ENCODE measurements around the gene GLMN. TPM values are rescaled to one million over a fixed set of nuclear protein-coding genes. Genes with fewer than 3 reads are reported as not detected.
A peak's percentile ranks its signal among the peaks of the same experiment; 100 is the strongest.

GLMN gene, protein sequence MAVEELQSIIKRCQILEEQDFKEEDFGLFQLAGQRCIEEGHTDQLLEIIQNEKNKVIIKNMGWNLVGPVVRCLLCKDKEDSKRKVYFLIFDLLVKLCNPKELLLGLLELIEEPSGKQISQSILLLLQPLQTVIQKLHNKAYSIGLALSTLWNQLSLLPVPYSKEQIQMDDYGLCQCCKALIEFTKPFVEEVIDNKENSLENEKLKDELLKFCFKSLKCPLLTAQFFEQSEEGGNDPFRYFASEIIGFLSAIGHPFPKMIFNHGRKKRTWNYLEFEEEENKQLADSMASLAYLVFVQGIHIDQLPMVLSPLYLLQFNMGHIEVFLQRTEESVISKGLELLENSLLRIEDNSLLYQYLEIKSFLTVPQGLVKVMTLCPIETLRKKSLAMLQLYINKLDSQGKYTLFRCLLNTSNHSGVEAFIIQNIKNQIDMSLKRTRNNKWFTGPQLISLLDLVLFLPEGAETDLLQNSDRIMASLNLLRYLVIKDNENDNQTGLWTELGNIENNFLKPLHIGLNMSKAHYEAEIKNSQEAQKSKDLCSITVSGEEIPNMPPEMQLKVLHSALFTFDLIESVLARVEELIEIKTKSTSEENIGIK
- total RNA-seq = 24.2 and 28.5 TPM in 2 replicates

DNA sequence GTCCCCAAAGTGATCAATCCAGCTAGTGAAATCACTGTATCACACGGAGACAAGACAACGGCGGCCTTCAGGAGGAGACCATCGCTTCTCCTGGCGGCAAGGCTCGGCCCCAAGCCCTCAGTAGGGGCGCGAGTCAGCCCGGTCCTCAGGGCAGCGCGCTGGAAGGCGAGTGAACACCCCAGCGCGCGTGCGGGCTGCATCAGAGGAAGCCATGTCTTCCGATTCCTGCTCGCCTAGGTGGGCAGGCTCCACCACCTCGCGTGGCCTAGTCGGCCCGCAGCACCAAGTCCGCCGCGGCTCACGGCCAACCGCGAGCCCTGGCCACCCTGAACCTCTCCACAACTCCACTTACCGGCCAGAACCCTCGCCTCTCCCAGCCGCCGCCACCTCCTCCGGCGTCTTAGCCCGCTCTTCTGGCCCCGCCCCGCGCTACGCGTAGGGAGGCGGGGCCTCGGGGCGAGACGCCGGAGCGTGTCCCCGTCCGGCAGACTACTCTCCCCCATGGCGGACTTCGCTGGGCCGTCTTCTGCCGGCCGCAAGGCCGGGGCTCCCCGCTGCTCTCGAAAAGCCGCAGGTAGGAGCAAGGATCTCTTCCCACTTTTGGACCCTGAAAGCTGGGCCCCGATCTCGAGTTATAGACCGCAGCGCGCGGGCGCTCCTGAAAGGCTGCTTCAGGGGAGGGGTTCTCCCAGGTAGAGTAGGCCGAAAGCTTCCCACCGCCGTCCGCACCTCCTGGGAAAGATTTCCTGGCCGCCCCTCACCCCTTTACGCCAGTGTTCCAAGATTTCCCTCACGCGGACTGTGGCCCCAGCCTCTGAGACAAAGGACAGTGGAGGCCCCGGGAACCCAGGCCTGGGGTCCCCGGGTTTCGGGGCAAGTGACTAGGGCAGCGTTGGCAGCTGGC lies at the start of gene GLMN, which contains the start of gene RPAP2:
TSS of gene GLMN (minus strand) at position 415 of the 904 bp plus-strand sequence. CDS start 988 bp downstream, outside the sequence.
TSS of gene RPAP2 (plus strand) at position 487 of the 904 bp plus-strand sequence. CDS start at position 502, 15 bp downstream.
- Mint-ChIP-seq H3K27ac (peak within 1 kb of the TSS; percentile 99), H3K9me3 (peaks cover 8% of the 10 kb centered on the region), H3K4me3 (peak within 1 kb of the TSS; percentile 99), H3K27me3 (no peaks in the 10 kb centered on the region), H3K4me1 (peaks cover 40% of the 10 kb centered on the region), H3K36me3 (ENCODE audit: low read depth) (peaks cover 39% of the 10 kb centered on the region)
- intact Hi-C loops (cut with micrococcal nuclease) = loop anchor here (1.0 to 10.0 kb wide), 5 partner anchors 17 to 797 kb away; partner anchors contain the start of genes BTBD8, CDC7 and RPL5
- peak; percentile 94 for DNase-seq

DNA sequence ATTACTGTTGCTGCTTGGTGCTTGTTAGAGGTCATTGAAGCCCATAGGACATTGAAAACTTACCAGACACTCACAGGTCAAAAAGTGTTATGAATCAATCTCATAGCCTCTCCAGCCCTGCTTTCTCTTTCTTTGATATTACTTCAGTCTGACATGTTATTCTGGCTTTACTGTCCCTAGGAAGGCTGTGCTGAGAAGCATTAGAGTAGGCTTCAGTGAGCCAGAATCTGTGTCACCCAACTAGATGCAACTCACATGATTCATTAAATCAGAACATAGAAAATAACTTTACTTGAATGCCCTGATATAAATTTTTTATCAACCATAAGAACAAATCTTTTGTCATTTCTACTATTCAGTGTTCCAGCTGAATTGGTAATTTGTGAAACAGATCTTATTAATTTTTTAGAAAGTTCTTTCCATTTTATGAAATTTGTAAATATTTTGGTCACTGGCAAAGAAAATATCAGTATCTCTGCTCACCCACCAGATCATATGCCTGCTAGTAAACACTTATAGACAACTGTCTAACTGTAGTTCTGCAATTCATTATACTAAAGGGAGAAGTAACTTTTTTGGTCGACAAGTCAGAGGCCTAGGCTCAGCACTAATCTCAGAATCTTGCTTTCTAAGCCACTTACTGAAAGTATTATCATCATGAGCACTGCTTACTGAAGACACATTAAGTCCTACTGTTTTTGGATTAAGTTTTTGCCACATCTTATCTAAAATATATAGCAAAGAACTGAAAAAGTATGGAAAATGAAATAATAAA lies 48.3 kb upstream of the GLMN start:
- intact Hi-C loops (cut with micrococcal nuclease) = no loop called here
- H3K36me3 Mint-ChIP-seq (ENCODE audit: low read depth) = peaks cover 50% of the 10 kb centered on the region
- peaks cover 4% of the 10 kb centered on the region for H3K9me3 Mint-ChIP-seq
- DNase-seq = no peak
- H3K27ac Mint-ChIP-seq = no peak overlapping the region
- H3K4me1 Mint-ChIP-seq = peaks cover 19% of the 10 kb centered on the region
- H3K4me3 Mint-ChIP-seq = no peak overlapping the region
- no peaks in the 10 kb centered on the region for H3K27me3 Mint-ChIP-seq

DNA sequence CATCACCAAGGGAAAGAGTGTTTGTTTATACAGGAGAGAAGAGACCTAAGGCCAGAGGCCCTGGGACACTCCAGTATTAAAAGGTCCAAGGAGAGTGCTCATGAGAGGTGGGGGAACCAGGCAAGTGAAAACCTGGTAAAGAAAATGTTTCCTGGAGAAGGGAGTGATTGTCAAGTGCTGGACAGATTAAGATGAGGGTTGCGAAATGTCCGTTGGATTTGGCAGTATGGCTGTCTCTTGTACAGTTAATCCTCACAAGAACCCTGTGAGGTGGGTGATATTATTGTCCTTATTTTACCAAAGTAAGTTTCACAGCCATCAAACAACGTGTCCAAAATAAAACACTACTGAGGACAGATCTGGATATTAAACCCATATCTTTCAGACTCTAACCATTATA lies 44.3 kb upstream of the GLMN start:
- Mint-ChIP-seq H3K4me1 (peaks cover 14% of the 10 kb centered on the region), H3K4me3 (no peak overlapping the region), H3K27me3 (no peaks in the 10 kb centered on the region), H3K36me3 (ENCODE audit: low read depth) (peaks cover 48% of the 10 kb centered on the region), H3K9me3 (no peaks in the 10 kb centered on the region), H3K27ac (no peak overlapping the region)
- intact Hi-C loops (cut with micrococcal nuclease) = no loop called here
- DNase-seq = no peak

DNA sequence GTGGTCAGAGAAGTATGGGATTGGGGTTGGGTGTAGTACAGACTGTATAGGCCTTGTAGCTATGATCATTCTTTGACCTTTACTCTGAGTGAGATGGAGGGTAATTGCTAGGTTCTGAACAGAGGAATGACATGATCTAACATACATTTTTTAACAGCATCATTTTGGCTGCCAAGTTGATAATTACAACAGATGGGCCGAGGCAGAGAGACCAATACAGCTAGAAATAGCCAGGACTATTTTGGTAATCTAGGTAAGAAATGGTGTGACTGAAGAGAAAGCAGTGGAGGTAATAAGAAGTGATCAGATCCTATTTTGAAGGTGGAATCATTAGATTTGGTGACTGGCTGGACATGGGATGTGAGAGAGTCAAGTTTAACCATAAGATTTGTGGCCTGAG lies 43.6 kb upstream of the GLMN start:
- no peak for DNase-seq
- no peak overlapping the region for H3K27ac Mint-ChIP-seq
- H3K27me3 Mint-ChIP-seq = no peaks in the 10 kb centered on the region
- intact Hi-C loops (cut with micrococcal nuclease) = no loop called here
- H3K4me3 Mint-ChIP-seq = no peak overlapping the region
- H3K9me3 Mint-ChIP-seq = no peaks in the 10 kb centered on the region
- peaks cover 43% of the 10 kb centered on the region for H3K36me3 Mint-ChIP-seq (ENCODE audit: low read depth)
- H3K4me1 Mint-ChIP-seq = peaks cover 13% of the 10 kb centered on the region

DNA sequence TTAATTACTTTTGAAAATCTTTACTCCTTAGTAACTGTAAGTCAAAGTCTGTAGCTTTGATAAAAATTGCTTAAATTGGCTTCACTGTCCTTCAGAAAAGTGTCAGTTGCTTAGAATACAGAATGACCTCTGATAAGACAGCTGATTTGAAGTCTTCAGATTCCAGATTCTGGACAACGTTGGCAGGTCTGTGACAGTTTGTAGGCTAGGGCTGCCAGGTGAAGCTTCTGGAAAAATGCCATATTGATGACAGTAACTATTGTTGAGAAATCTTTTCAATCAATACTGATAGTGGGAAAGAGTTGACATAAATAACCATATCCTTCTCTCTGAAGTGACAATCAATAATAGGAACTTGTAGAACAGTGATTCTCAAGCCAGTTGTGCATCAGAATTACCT lies 41.4 kb upstream of the GLMN start:
- Mint-ChIP-seq H3K27me3 (no peaks in the 10 kb centered on the region), H3K36me3 (ENCODE audit: low read depth) (peaks cover 42% of the 10 kb centered on the region), H3K27ac (no peak overlapping the region), H3K4me1 (peaks cover 6% of the 10 kb centered on the region), H3K9me3 (no peaks in the 10 kb centered on the region), H3K4me3 (no peak overlapping the region)
- intact Hi-C loops (cut with micrococcal nuclease) = no loop called here
- no peak for DNase-seq

DNA sequence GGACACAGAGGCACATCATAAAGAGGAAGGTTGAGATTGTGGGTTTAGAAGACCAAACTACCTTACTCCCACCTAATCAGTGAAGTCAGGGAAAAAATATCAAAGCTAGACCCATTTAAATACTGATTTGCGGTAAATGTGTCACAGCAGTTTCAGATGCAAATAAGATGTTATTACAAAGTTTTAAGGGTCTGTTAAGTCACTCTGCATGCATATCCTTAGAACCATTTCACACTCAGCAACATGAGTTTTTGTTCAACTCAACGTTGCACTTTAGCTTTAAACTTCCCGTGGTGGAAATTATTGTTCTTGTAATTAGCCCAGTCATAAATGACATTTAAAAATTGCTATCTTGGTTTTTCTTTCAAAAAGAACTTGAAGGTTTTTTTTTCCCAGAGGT lies 34.9 kb upstream of the GLMN start:
- intact Hi-C loops (cut with micrococcal nuclease) = loop anchor here (1.0 to 5.0 kb wide), 3 partner anchors 9 to 34 kb away; no protein-coding TSS in a partner anchor
- H3K27ac Mint-ChIP-seq = no peak overlapping the region
- H3K27me3 Mint-ChIP-seq = no peaks in the 10 kb centered on the region
- DNase-seq = no peak
- H3K9me3 Mint-ChIP-seq = peaks cover 10% of the 10 kb centered on the region
- peaks cover 58% of the 10 kb centered on the region for H3K36me3 Mint-ChIP-seq (ENCODE audit: low read depth)
- H3K4me1 Mint-ChIP-seq = peaks cover 22% of the 10 kb centered on the region
- no peak overlapping the region for H3K4me3 Mint-ChIP-seq

DNA sequence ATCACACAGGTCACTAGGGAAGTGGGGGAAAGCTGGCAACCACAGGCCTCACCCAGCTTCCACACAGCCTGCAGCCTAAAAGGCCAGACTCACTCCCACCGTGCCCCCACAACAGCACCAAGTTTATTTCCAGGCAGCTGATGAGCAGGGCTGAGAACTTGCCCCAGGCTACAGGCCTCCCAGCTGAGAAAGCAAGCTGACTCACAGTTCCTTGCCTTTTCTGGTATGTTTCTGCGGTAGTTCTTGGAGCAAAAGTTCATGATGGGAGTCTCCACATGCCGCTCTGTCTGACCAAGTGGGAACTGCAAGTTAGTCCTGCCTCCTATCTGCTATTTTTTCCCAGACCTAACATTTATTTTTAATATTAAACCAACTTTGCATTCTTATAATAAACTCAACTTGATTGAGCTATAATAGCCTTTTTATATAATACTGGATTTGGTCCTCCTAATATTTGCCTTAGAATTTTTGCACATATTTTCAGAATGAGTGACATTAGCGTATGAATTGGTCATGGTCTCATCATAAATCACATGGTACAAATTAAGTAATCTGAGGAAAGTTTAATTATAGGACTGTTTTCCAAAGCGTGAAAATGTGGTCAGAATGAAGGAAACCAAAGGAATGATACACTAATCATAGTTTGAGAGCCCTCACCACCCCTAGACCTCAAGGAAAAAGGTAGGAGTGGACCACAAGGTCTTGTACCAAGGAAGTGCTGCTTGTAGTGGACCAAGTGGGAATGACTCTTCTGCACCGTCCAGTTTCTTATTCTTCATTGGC lies 30.8 kb upstream of the GLMN start:
- no peak for DNase-seq
- Mint-ChIP-seq H3K36me3 (ENCODE audit: low read depth) (peaks cover 81% of the 10 kb centered on the region), H3K27me3 (no peaks in the 10 kb centered on the region), H3K4me1 (peaks cover 29% of the 10 kb centered on the region), H3K4me3 (no peak overlapping the region), H3K9me3 (peaks cover 29% of the 10 kb centered on the region), H3K27ac (no peak overlapping the region)
- intact Hi-C loops (cut with micrococcal nuclease) = loop anchor here (5.0 kb wide), 1 partner anchor 38 kb away; no protein-coding TSS in a partner anchor

DNA sequence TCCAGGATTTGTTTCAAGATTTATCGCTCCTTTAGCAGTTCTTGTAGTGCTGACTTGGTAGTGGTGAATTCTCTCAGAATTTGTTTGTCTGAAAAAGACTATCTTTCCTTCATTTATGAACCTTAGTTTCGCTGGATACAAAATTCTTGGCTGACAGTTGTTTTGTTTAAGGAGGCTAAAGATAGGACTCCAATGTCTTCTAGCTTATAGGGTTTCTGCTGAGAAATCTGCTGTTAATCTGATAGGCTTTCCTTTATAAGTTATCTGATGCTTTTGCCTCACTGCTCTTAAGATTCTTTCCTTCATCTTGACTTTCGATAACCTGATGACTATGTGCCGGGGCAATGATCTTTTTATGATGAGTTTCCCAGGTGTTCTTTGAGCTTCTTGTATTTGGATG lies 29.0 kb upstream of the GLMN start:
- no peak overlapping the region for H3K4me3 Mint-ChIP-seq
- H3K27me3 Mint-ChIP-seq = no peaks in the 10 kb centered on the region
- no peak for DNase-seq
- H3K27ac Mint-ChIP-seq = no peak overlapping the region
- H3K9me3 Mint-ChIP-seq = peaks cover 29% of the 10 kb centered on the region
- H3K4me1 Mint-ChIP-seq = peaks cover 35% of the 10 kb centered on the region
- H3K36me3 Mint-ChIP-seq (ENCODE audit: low read depth) = peaks cover 79% of the 10 kb centered on the region
- intact Hi-C loops (cut with micrococcal nuclease) = no loop called here

DNA sequence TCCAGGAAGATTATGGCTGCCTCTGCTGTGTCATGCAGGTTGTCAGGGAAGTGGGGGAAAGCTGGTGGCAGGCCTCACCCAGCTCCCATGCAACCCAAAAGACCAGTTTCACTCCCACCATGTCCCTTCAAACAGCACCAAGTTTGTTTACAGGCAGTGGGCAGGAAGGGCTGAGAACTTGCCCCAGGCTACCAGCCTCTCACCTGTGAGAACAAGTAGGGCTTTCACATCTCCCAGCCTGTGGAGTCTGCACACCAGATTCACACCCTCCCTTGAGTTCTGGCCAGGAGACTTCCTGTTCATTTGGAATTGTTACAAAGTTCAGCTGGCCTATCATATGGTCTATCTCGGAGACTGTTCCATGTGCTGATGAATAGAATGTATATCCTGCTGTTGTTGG lies 27.9 kb upstream of the GLMN start:
- intact Hi-C loops (cut with micrococcal nuclease) = no loop called here
- no peak overlapping the region for H3K27ac Mint-ChIP-seq
- peaks cover 29% of the 10 kb centered on the region for H3K9me3 Mint-ChIP-seq
- no peak for DNase-seq
- H3K36me3 Mint-ChIP-seq (ENCODE audit: low read depth) = peaks cover 77% of the 10 kb centered on the region
- H3K27me3 Mint-ChIP-seq = no peaks in the 10 kb centered on the region
- H3K4me3 Mint-ChIP-seq = no peak overlapping the region
- peaks cover 32% of the 10 kb centered on the region for H3K4me1 Mint-ChIP-seq

DNA sequence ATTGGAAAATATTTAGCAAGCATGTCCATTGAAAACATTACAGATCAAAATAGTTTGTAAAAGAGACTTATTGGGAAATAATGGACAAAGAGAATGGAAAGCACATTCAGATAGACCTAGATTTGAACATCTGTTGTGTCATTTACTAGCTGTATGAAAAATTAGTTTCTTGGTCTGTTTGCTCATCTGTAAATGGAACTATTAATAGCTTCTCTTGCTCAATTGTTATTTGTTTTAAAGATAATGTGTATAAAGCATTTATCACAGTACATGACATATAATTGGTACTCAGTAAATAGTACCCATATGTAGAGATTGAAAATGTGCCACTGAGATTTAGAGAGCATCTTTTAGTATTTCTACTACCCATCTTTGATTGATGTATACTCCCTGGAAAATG lies 26.0 kb upstream of the GLMN start:
- Mint-ChIP-seq H3K27me3 (no peaks in the 10 kb centered on the region), H3K4me1 (peaks cover 20% of the 10 kb centered on the region), H3K36me3 (ENCODE audit: low read depth) (peaks cover 76% of the 10 kb centered on the region), H3K9me3 (peaks cover 23% of the 10 kb centered on the region), H3K27ac (peak overlapping the region; percentile 91), H3K4me3 (peak overlapping the region; percentile 47)
- intact Hi-C loops (cut with micrococcal nuclease) = loop anchor here (1.0 kb wide), 2 partner anchors 8 to 9 kb away; no protein-coding TSS in a partner anchor
- DNase-seq = no peak

DNA sequence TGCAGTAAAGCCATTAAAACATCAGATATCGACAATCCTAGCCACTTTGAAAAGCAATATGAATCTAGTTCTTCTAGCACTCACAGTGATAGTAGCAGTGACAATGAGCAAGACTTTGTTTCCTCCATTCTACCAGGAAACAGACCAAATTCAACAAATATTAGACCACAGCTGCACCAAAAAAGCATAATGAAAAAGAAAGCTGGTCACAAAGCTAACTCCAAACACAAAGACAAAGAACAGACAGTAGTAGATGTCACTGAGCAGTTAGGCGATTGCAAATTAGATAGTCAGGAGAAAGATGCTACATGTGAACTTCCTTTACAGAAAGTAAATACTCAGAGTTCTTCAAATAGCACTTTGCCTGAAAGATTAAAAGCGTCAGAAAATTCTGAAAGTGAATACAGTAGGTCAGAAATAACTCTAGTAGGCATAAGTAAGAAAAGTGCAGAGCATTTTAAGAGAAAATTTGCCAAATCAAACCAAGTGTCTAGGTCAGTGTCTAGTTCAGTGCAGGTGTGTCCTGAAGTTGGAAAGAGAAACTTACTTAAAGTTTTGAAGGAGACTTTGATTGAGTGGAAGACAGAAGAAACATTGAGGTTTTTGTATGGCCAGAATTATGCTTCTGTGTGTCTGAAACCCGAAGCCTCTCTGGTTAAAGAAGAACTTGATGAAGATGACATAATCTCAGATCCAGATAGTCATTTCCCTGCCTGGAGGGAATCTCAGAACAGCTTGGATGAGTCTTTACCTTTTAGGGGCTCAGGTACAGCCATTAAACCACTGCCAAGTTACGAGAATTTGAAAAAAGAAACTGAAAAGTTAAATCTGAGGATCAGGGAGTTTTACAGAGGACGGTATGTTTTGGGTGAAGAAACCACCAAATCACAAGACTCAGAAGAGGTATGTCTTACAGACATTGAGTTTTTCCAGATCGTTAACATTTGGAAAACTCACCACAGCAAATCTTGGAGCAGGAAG lies 25.0 kb upstream of the GLMN start:
- Mint-ChIP-seq H3K9me3 (peaks cover 24% of the 10 kb centered on the region), H3K4me3 (peak overlapping the region; percentile 54), H3K36me3 (ENCODE audit: low read depth) (peaks cover 73% of the 10 kb centered on the region), H3K27ac (peak overlapping the region; percentile 91), H3K4me1 (peaks cover 26% of the 10 kb centered on the region), H3K27me3 (no peaks in the 10 kb centered on the region)
- DNase-seq = peak; percentile 68
- intact Hi-C loops (cut with micrococcal nuclease) = loop anchor here (1.0 kb wide), 2 partner anchors 7 to 10 kb away; no protein-coding TSS in a partner anchor

All from activated CD4-positive, alpha-beta T cell treated with anti-CD3 and anti-CD28 coated beads, Interleukin-2, amount 10 ng/mL, durations not matched to agents 24 days and 14 days (primary cell).